Measurements from ENCODE around the gene FAM98C.

FAM98C gene

DNA sequence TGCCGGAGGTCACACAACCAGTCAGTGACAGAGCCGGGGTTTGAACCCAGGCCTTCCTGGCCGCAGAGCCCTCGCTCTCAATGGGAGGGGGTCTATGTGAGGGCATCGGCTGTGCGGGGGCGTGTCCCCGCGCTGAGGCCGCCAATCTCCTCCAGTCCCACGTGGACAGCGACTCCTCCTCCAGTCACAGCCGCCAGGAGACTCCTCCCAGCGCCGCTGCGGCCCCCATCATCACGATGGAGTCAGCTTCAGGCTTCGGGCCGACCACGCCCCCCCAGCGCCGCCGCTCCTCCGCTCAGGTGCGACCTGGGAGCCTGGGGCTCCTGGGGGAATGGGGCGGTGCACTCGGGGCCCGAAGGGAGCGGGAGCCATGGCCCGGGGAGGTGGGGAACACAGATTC lies 8.4 kb upstream of the FAM98C start:
- TF ChIP-seq, protein P1, sequence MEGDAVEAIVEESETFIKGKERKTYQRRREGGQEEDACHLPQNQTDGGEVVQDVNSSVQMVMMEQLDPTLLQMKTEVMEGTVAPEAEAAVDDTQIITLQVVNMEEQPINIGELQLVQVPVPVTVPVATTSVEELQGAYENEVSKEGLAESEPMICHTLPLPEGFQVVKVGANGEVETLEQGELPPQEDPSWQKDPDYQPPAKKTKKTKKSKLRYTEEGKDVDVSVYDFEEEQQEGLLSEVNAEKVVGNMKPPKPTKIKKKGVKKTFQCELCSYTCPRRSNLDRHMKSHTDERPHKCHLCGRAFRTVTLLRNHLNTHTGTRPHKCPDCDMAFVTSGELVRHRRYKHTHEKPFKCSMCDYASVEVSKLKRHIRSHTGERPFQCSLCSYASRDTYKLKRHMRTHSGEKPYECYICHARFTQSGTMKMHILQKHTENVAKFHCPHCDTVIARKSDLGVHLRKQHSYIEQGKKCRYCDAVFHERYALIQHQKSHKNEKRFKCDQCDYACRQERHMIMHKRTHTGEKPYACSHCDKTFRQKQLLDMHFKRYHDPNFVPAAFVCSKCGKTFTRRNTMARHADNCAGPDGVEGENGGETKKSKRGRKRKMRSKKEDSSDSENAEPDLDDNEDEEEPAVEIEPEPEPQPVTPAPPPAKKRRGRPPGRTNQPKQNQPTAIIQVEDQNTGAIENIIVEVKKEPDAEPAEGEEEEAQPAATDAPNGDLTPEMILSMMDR (IDR thresholded peaks at IDR 0.05): no peak

DNA sequence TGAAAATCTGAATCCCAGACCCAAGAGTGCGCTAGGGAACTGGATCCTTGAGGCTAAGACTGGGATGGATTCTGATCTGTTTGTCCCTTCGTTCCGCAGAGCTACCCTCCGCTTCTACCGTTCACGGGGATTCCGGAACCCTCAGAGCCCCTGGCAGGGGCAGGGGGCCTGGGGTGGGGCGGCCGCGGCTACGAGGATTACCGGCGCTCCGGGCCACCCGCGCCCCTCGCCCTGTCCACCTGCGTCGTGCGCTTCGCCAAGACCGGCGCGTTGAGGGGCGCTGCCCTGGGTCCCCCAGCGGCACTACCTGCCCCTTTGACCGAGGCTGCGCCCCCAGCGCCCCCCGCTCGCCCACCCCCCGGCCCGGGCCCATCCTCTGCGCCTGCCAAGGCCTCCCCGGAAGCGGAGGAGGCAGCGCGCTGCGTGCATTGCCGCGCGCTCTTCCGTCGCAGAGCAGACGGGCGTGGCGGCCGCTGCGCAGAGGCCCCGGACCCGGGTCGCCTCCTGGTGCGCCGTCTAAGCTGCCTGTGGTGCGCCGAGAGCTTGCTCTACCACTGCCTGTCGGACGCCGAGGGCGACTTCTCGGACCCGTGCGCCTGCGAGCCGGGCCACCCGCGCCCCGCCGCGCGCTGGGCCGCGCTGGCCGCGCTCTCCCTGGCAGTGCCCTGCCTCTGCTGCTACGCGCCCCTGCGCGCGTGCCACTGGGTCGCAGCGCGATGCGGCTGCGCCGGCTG lies 7.3 kb upstream of the FAM98C start:
- TF ChIP-seq, protein P1 (IDR thresholded peaks at IDR 0.05): no peak

DNA sequence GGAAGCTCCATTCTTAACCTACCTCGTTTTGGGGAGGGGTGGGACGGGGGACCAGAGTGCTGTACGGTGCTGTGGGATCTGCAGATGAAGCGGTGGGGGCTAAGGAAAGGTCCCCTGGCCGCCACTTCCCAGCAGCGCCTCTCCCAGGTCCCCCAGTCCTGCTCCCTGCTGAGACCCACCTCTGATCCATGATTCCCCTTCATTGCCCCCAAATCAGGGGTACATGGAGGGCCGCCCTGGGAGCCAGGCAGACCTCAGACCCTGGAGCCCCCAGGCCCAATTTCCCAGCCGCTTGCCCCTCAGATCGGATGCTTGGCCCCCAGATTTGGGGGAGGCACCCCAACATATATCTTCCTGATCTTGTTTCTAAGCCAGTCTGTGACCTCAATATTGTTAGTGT lies 3.8 kb upstream of the FAM98C start:
- TF ChIP-seq, protein P1 (IDR thresholded peaks at IDR 0.05): no peak

DNA sequence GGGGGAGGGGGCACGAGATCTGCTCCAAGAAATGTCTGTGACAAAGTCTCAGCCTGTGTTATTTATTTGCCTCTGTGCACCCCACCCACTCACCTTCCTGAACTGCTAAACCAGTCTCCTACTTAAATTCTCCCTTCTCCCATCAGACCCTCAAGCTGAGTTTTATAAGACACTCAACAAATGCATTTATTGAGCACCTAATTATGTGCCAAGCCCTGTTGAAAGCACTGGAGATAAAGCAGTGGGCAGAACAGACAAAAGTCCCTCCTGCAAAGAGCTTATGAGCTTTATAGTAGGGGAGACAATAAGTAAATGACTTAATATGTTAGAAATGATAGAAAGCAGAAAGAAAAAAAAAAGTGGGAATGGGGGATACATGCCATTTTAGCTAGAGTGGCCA lies 3.4 kb upstream of the FAM98C start:
- TF ChIP-seq, protein P1 (IDR thresholded peaks at IDR 0.05): no peak

DNA sequence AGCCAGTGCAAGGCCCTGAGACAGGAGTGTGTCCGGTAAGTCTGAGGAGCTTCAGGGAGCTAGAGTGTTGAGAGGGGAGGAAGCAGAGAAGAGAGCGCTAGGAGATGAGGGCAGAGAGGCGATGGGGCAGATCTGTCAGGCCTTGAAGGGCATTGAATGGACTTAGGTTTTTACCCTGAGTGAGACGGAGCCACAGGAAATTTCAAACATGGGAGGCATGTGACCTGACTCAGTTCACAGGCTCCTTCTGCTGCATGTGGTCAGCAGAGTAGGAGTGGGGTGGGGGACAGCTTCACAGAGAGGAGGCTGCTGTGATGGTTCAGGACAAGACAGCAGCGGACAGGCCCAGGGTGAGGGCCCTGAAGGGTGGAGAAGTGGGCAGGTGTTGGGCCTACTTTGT lies 2.5 kb upstream of the FAM98C start:
- TF ChIP-seq, protein P1 (IDR thresholded peaks at IDR 0.05): no peak

DNA sequence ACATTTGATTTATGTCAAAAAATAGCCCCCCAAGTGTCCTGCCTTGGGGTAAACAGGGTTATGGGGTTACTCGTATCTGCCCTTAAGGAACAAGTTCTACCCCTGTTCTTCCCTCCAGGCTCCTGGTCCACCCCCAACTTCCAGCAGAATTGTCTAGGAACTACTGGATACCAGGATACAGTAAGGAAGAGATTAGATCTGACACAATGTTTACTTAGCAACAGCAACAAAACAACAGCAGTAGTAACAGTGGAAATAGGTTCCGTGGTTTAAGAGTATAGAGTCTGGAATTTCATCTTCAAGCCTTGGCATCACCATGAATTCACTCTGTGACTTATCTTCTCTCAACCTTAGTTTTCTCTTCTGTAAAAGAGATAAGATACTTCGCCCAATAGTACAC lies 1.7 kb upstream of the FAM98C start:
- TF ChIP-seq, protein P1 (IDR thresholded peaks at IDR 0.05): no peak

DNA sequence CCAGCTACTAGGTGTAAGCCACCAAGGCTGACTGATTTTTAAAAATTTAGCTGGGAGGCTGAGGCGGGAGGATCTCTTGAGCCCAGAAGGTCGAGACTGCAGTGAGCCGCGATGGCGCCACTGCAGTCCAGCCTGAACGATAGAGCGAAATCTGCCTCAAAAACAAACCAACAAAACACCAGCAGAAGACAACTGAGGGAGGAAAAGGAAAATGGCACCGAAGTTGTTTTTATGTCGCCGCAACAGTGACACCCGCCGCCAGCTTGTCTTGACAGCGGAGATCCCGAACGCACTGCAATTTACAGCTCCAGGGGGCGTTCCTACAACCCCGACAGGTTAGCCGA lies 298 bp upstream of the FAM98C start:
- TF ChIP-seq, protein P1 (IDR thresholded peaks at IDR 0.05): no peak

DNA sequence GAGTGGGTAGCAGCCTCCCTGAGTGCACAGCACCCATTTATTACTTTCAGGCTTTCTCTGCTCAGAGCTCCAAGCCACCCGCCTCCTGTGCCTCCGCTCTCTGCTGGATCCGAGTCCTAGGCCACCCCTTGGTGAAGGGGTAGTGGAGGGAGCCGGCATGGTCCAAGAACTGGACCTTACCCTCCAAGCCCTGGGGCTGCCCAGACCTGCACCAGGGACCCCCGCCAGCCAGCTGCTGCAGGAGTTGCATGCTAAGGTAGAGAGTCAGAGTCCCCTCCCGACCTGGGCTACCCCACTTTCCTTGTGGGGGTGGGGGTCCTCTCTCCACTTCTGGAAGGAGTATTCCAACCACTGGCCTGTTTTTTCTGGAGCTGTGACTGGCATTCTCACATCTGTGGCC lies 2.0 kb downstream of the FAM98C start:
- TF ChIP-seq, protein P1 (IDR thresholded peaks at IDR 0.05): no peak

Measured in LNCAP (cell line).